NCI-H128 (cell line): ENCODE results near the gene LRRC56.

Source experiments
- DNase-seq: peaks from one replicate; lab custom pipeline; 2025; ENCODE audit not compliant: unreplicated experiment; lab: John Stamatoyannopoulos, UW

The LRRC56 gene

DNA sequence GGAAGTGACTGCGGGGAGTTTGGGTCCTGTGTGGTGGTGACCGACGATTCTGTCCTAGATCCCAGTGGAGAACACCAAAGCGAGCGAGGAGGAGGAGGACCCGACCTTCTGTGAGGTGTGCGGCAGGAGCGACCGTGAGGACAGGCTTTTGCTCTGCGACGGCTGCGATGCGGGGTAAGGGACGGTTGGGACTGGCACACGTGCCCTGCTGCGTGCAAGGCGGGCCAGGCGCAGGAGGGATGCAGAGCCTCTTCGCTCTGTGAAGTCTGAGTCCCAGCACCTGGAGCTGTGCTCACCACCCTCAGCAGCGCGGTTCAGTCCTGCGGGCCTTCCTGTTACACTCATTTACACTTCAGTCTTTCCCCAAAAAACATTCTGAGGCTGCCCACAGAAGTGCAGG, 55.2 kb downstream of the LRRC56 start:
- no peak for DNase-seq

DNA sequence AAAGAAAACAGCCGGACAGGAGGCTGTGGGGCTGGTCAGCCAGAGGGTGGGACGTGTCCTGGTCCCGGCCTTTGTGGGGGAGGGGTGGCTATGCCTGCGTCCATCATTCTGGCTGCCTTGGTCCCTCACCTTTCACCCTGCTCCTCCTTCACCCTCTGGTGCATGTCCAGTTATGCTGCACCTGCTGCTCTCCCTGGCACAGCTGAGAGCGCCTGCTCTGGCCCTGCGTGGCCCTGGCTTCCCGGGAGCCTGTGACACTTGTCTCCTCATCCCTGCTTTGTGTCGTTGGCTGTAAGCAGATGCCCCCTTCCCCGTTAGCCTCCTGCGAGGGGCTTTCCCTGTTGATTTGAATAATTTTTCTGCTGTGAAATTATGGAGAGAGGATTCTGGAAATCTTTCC, 55.6 kb downstream of the LRRC56 start:
- DNase-seq, result no peak

DNA sequence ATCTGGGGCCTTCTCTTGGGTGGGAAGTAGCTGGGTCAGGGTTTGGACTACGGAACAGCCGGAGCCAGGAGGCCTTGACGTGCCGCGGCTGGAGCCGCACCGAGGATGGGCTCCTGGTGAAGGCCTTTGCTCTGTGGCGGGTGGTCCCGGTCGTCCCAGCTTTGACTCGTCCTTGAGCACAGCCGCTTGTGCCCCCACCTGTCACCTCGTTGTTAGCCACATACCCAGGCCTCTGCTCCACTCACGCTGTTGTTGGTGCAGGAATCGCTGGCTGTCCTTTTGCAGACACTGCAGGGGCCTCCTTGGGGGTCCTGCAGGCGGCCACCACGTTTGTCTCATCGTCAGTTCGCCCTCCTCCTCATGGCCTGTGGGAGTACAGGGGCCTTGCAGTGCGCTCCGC, 56.0 kb downstream of the LRRC56 start:
- no peak for DNase-seq

DNA sequence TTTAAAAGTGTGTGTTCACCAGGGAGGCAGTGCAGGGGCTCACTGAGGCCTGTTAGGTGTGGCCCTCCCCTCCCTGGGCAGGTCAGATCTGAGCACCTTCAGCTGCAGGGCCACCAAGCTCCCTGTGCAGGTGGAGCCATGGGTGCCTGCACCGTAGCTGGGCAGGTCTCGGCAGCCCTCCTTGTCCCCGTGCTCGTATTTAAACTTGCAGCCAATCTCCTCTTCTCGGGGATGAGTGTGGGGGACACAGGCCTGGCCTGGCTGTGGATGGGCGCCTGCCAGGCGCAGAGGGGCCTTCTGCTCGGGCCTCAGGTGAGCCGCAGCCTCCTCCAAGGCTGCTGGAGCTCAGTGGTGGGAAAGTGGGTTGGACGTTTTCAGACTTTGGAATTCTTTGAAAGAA, 58.1 kb downstream of the LRRC56 start:
- DNase-seq, result no peak

DNA sequence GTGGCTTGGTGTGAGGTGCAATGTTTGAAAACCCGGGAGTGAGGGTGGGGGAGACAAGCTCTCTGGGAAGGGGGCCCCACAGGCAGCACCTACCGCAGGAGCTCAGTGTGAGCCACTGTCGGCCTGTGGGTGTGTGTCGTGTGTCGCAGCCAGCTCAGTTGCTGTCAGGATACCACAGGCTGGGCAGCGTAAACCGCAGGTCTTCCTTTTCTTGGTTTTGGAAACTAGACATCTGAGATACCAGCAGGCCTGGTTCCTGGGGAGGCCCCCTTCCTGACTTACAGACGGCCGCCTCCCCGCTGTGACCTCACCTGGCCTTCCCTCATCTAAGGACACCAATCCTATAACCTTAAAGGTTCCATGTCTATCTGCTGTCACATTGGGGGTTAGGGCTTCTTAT, 59.0 kb downstream of the LRRC56 start:
- DNase-seq, result no peak

DNA sequence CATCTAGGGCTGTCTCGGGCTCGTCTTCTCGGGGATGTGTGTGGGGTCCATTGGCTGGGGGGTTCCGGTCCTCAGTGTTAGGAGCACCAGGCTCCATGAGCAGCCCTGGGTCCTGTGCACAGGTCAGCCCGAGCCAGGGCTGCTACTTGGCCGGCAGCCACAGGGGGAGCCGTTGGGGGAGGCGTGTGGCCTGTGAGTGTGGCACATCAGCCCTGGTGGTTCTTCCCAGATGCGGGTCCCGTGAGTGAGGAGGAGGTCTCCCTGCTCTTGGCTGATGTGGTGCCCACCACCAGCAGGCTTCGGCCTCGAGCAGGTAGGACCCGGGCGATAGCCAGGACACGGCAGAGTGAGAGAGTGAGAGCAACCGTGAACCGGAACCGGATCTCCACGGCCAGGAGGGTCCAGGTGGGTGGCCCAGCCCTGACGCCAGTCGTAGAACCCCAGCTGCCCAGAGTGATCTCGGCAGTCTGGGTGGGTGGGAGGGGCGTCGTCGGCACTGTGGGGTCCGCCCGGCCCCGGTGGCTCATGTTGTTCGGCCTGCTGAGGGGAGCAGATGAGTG, 59.9 kb downstream of the LRRC56 start:
- DNase-seq, result no peak

DNA sequence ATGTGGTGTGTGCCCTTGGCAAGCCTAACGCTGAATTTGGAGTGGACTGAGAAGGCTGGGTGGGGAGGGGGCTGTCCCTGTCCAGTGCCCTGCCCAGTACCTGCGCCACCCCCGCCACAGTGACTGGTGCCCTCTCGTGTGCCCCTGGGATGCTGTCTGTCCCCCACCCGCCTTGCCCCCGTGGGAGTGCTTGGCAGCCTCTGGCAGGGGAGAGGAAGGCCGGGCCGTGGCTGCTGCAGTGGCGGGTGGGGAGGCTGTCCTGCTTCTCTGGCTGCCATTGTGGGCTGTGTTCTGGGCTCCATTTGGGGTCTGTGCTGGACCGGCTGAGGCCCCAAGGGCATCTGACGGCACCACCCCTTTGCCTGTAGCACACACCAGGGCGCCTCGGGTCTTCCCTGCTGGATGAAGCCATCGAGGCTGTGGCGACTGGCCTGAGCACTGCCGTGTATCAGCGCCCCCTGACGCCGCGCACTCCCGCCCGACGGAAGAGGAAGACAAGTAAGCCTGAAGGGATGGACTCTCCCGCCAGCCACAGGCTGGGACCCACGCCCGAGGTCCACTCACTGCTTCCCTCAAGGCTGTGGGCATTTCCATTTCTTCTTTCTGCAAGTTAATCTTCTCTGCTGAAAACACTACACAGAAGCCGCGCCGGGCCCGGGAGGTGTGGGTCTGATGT, 60.8 kb downstream of the LRRC56 start:
- no peak for DNase-seq

DNA sequence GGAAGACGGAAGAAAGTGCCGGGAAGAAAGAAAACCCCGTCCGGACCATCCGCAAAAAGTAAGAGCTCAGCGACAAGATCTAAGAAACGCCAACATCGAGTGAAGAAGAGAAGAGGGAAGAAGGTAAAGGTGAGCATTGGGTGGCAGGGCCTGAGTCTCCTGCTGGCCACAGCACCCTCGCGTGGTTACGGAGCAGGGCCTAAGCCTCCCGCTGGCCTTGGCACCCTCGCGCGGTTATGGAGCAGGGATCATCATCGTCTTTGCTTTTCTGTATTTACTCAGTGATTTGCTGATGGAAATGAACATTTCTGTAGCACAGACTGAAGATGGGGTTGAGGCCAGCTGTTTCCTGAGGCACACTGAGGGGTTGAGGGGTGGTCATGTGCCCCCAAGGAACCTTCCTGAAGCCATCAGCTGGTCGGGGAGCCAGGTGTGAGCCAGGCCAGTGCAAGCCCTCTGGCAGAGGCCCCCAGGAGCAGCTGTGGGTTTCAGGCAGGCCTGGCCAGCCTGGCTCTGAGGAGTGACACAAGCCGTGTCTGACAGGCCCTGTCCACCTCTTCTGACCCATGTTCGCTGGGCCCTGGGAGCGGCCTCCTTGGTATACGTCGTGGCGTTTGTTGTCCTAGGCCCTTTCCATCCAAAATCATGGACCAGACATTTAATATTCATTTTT, 64.4 kb downstream of the LRRC56 start:
- no peak for DNase-seq

DNA sequence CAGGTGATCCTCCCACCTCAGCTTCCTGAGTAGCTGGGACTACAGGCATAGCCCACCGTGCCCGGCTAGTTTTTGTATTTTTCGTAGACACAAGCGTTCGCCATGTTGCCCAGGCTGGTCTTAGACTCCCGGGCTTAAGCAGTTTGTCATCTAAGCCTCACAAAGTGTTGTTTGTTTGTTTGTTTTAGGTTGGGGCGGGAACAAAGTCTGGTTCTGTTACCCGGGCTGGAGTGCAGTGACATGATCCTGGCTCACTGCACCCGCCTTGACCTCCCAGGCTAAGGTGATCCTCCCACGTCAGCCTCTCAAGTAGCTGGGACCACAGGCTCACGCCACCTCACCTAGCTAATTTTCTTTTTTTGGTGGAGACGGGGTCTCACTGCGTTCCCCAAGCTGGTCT, 65.8 kb downstream of the LRRC56 start:
- DNase-seq, result no peak
